ENCODE data around the gene INA.
"Not testable (repeated sequence)": the region's sequence is repeated elsewhere in the genome, so short reads cannot be mapped to it uniquely, and the experiment has no call there.

INA gene

DNA sequence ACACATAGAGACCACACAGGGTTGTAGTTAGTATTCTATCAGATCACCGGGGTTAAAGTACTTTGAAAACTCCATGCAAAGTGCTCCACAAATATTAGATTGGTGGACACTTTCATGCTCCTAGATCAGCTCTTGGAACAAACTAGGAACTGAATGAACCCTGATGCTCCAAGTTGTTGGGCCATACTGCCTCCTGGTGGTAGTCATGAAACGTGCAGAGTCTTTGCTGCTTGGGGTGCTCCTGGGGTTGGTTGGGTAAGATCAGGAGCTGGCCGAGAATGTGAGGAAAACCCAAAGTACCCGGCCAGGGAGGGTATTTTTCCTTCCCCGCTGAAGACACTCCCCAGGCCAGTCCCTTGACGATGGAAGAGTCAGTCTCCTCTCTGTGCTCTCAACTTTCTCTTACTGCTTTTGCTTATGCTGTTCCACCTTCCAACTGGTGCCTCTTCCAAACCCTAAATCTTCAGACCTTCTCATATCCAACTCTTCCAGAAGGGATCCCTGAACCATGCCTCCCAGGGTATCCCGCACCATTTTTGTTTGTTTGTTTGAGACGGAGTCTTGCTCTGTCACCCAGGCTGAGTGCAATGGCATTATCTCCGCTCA, 32.2 kb upstream of the INA start:
- H3K4me3 ChIP-seq = no peak overlapping the region
- H3K27me3 ChIP-seq = no peaks in the 10 kb centered on the region
- no peak overlapping the region for H3K27ac ChIP-seq
- no peak for TF ChIP-seq Cebpa-rat (IDR thresholded peaks at IDR 0.05)
- no peaks in the 10 kb centered on the region for H3K9me3 ChIP-seq (replicated peaks in 1 of 11)
- peaks cover 0 to 24% (median 5%) of the 10 kb centered on the region in 10 experiments; a peak in 11 of 20 replicates for H3K4me1 ChIP-seq
- no peaks in the 10 kb centered on the region for H3K36me3 ChIP-seq
- no peaks in the 10 kb centered on the region for H4K20me1 ChIP-seq
- H3K4me2 ChIP-seq = no peak overlapping the region
- H3K9ac ChIP-seq = no peak overlapping the region

GRCh38 chr10:103245587-103245986, 31.4 kb upstream of the INA start, which contains the start of gene RPEL1:
TSS of gene RPEL1 (plus strand) at chr10:103245887. CDS start at chr10:103245997, 110 bp downstream.
- peaks cover 0 to 19% (median 5%) of the 10 kb centered on the region in 10 experiments; a peak in 10 of 20 replicates for H3K4me1 ChIP-seq
- not testable (repeated sequence) for H3K4me3 ChIP-seq

DNA sequence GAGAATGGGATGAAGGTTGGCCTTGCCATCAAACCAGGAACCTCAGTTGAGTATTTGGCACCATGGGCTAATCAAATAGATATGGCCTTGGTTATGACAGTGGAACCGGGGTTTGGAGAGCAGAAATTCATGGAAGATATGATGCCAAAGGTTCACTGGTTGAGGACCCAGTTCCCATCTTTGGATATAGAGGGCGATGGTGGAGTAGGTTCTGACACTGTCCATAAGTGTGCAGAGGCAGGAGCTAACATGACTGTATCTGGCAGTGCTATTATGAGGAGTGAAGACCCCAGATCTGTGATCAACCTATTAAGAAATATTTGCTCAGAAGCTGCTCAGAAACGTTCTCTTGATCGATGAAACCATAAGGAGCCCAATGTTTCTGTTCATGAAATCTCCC, 30.6 kb upstream of the INA start:
- Histone ChIP-seq H3K4me1 (peaks cover 0 to 12% (median 3%) of the 10 kb centered on the region in 10 experiments; a peak in 10 of 20 replicates), H3K27me3 (no peaks in the 10 kb centered on the region), H3K9ac (no peak overlapping the region), H3K4me3 (no peak overlapping the region), H3K9me3 (replicated peaks in 1 of 11) (peaks cover 0 to 3% (median 0%) of the 10 kb centered on the region in 11 experiments; a peak in 4 of 22 replicates), H3K36me3 (no peaks in the 10 kb centered on the region), H3K27ac (no peak overlapping the region), H4K20me1 (no peaks in the 10 kb centered on the region), H3K4me2 (no peak overlapping the region)
- TF ChIP-seq Cebpa-rat (IDR thresholded peaks at IDR 0.05) = no peak

More at GRCh38 chr10:103245587-103245986, 31.4 kb upstream of the INA start, which contains the start of gene RPEL1:
- H3K27me3 ChIP-seq; H3K27ac ChIP-seq; H3K36me3 ChIP-seq; H3K9ac ChIP-seq; H3K4me2 ChIP-seq; H3K9me3 ChIP-seq (replicated peaks in 1 of 11); H4K20me1 ChIP-seq: not testable (repeated sequence)

DNA sequence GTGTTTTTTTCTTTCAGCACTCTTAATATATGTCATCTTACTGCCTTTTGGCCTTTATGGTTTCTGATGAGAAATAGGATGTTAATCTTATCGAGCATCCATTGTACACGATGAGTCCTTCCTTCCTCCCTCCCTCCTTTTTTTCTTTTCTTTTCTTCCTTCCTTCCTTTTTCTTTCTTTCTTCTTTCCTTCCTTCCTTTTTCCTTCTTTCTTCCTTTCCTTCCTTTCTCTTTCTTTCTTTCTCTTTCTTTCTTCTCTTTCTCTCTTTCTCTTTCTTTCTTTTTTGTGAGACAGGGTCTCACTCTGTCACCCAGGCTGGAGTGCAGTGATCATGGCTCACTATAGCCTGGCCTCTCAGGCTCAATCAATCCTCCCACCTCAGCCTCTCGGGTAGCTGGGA, 22.8 kb upstream of the INA start:
- H3K27me3 ChIP-seq = no peaks in the 10 kb centered on the region

DNA sequence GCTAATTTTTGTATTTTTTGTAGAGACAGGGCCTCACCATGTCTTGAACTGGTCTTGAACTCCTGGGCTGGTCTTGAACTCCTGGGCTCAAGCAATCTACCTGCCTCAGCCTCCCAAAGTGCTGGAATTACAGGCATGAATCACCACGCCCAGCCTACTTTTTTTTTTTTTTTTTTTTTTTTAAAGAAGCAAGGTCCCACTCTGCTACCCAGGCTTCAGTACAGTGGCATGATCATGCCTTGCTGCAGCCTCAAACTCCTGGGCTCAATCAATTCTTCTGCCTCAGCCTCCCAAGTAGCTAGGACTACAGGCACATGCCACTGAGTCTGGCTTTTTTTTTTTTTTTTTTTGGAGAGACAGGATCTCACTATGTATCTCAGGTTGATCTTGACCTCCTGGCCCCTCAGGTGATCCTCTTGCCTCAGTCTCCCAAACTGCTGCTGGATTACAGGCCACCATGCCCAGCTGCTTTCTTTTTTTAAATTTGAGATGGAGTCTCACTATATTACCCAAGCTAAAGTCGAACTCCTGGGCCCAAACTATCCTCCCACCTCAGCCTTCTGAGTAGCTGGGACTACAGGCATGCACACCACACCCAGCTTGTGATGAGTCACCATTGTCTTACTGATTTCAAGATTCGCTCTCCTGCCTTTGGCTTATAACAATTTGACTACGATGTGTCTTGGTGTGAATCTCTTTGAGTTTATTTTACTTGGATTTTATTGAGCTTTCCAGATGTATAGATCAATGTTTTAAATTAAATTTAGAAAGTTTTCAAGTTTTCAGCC, 22.2 kb upstream of the INA start:
- H3K9me3 ChIP-seq (replicated peaks in 1 of 11) = peaks cover 8 to 19% (median 13%) of the 10 kb centered on the region in 11 experiments
- no peak overlapping the region for H3K4me3 ChIP-seq
- H4K20me1 ChIP-seq = no peaks in the 10 kb centered on the region
- no peaks in the 10 kb centered on the region for H3K27me3 ChIP-seq
- H3K27ac ChIP-seq = no peak overlapping the region
- H3K4me2 ChIP-seq = no peak overlapping the region
- no peaks in the 10 kb centered on the region for H3K4me1 ChIP-seq
- peaks cover 0 to 2% (median 0%) of the 10 kb centered on the region in 11 experiments; a peak in 1 of 22 replicates for H3K36me3 ChIP-seq
- TF ChIP-seq Cebpa-rat (IDR thresholded peaks at IDR 0.05) = no peak
- H3K9ac ChIP-seq = no peak overlapping the region

More for the DNA sequence above, 22.8 kb upstream of the INA start:
- no peak overlapping the region for H3K9ac ChIP-seq
- H3K4me3 ChIP-seq = no peak overlapping the region
- H3K27ac ChIP-seq = no peak overlapping the region
- no peaks in the 10 kb centered on the region for H3K4me1 ChIP-seq
- H4K20me1 ChIP-seq = no peaks in the 10 kb centered on the region
- H3K4me2 ChIP-seq = no peak overlapping the region
- TF ChIP-seq Cebpa-rat (IDR thresholded peaks at IDR 0.05) = no peak
- peaks cover 2 to 12% (median 7%) of the 10 kb centered on the region in 11 experiments; a peak in 20 of 22 replicates for H3K9me3 ChIP-seq (replicated peaks in 1 of 11)
- H3K36me3 ChIP-seq = no peaks in the 10 kb centered on the region

DNA sequence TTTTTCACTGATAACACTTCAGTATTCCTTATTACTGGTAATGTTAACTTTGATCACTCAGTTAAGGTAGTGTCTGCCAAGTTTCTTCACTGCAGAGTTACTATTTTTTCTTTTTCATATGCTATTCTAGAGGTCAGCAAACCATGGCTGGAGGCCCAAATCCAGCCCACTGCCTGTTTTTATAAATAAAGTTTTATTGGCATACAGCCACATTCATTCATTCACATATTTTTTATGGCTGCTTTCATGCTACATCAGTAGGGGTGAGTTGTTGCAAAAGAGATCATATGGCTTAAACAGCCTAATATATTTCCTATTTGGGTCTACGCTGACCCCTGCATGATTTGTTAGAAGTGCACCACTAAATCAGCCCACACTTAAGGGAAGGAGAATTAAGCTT, 20.3 kb upstream of the INA start:
- H3K4me2 ChIP-seq = no peak overlapping the region
- no peaks in the 10 kb centered on the region for H4K20me1 ChIP-seq
- TF ChIP-seq Cebpa-rat (IDR thresholded peaks at IDR 0.05) = no peak
- no peak overlapping the region for H3K9ac ChIP-seq
- no peak overlapping the region for H3K4me3 ChIP-seq
- H3K4me1 ChIP-seq = no peaks in the 10 kb centered on the region
- H3K27me3 ChIP-seq = no peaks in the 10 kb centered on the region
- peaks cover 27 to 32% (median 28%) of the 10 kb centered on the region in 11 experiments for H3K9me3 ChIP-seq (replicated peaks in 1 of 11)
- no peak overlapping the region for H3K27ac ChIP-seq
- H3K36me3 ChIP-seq = peaks cover 0 to 6% (median 0%) of the 10 kb centered on the region in 11 experiments; a peak in 1 of 22 replicates

- Histone ChIP-seq H3K36me3 (peaks cover 0 to 6% (median 0%) of the 10 kb centered on the region in 11 experiments; a peak in 1 of 22 replicates), H3K4me1 (no peaks in the 10 kb centered on the region), H3K27ac (no peak overlapping the region), H3K9ac (no peak overlapping the region), H3K27me3 (no peaks in the 10 kb centered on the region), H3K9me3 (replicated peaks in 1 of 11) (peaks cover 27 to 33% (median 29%) of the 10 kb centered on the region in 11 experiments), H3K4me2 (no peak overlapping the region), H4K20me1 (no peaks in the 10 kb centered on the region), H3K4me3 (no peak overlapping the region)
- TF ChIP-seq Cebpa-rat (IDR thresholded peaks at IDR 0.05) = no peak
Observed at GRCh38 chr10:103257812-103258211, 19.1 kb upstream of the INA start.

DNA sequence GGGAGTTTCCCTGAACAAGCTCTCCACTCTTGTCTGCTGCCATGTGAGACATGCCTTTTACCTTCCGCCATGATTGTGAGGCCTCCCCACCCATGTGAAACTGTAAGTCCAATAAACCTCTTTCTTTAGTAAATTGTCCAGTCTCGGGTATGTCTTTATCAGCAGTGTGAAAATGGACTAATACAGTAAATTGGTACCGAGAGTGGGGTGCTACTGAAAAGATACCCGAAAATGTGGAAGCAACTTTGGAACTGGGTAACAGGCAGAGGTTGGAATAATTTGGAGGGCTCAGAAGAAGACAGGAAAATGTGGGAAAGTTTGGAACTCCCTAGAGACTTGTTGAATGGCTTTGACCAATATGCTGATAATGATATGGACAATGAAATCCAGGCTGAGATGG, 18.0 kb upstream of the INA start:
- H3K9ac ChIP-seq, H3K27ac ChIP-seq, H4K20me1 ChIP-seq, H3K27me3 ChIP-seq, H3K36me3 ChIP-seq, H3K4me1 ChIP-seq, H3K4me2 ChIP-seq, H3K4me3 ChIP-seq: not testable (repeated sequence)
- peaks cover 27 to 33% (median 29%) of the 10 kb centered on the region in 11 experiments for H3K9me3 ChIP-seq (replicated peaks in 1 of 11)

GRCh38 chr10:103259989-103260388, 16.9 kb upstream of the INA start:
- H3K27ac ChIP-seq = no peak overlapping the region
- H3K4me2 ChIP-seq = no peak overlapping the region
- H3K27me3 ChIP-seq = no peaks in the 10 kb centered on the region
- H3K4me3 ChIP-seq = no peak overlapping the region
- H3K4me1 ChIP-seq = no peaks in the 10 kb centered on the region
- no peaks in the 10 kb centered on the region for H4K20me1 ChIP-seq
- peaks cover 0 to 6% (median 0%) of the 10 kb centered on the region in 11 experiments; a peak in 1 of 22 replicates for H3K36me3 ChIP-seq
- no peak for TF ChIP-seq Cebpa-rat (IDR thresholded peaks at IDR 0.05)
- no peak overlapping the region for H3K9ac ChIP-seq
- peaks cover 27 to 33% (median 29%) of the 10 kb centered on the region in 11 experiments for H3K9me3 ChIP-seq (replicated peaks in 1 of 11)
